ENCODE data around the gene ST6GALNAC6. TPM values are rescaled to one million over a fixed set of nuclear protein-coding genes. Genes with fewer than 3 reads are reported as not detected.

The ST6GALNAC6 gene
- total and polyA plus RNA-seq, 7 donors = 35.6 to 125 (median 109) TPM

GRCh38 chr9:127925959-127926905 is 26.8 kb upstream of the ST6GALNAC6 start:
- intact Hi-C loops (cut with DNase I) = loop anchor here (10.0 kb wide), 1 partner anchor 421 kb away; no protein-coding TSS in a partner anchor
- TF ChIP-seq POLR2A (IDR thresholded peaks at IDR 0.05) = no peak
- peaks cover 22 to 62% (median 33%) of the 10 kb centered on the region in 3 donors for H3K27me3 ChIP-seq

GRCh38 chr9:127924736-127925444 is 25.5 kb upstream of the ST6GALNAC6 start:
- no peaks in the 10 kb centered on the region for H3K36me3 ChIP-seq
- intact Hi-C loops (cut with DNase I) = loop anchor here (10.0 kb wide), 1 partner anchor 420 kb away; no protein-coding TSS in a partner anchor
- H3K4me1 ChIP-seq = peaks cover 0 to 28% (median 24%) of the 10 kb centered on the region in 4 donors
- no peak overlapping the region for H3K4me3 ChIP-seq
- DNase-seq = no peak
- no peak overlapping the region for H3K27ac ChIP-seq
- H3K27me3 ChIP-seq = peaks cover 22 to 48% (median 33%) of the 10 kb centered on the region in 3 donors
- TF ChIP-seq POLR2AphosphoS5 (IDR thresholded peaks at IDR 0.05) (no peak), CTCF (IDR thresholded peaks at IDR 0.05) (no peak), EP300 (IDR thresholded peaks at IDR 0.05) (no peak), POLR2A (IDR thresholded peaks at IDR 0.05) (no peak)
- no peaks in the 10 kb centered on the region for H3K9me3 ChIP-seq
- 76 to 90% methylated on average over 22 of the region's 22 CpGs for WGBS, 2 donors

More at GRCh38 chr9:127925959-127926905, 26.8 kb upstream of the ST6GALNAC6 start:
- WGBS, 2 donors = 49 to 74% methylated on average over 14 of the region's 14 CpGs
- DNase-seq = no peak
- Histone ChIP-seq H3K27ac (no peak overlapping the region), H3K4me1 (peaks cover 0 to 36% (median 35%) of the 10 kb centered on the region in 4 donors), H3K36me3 (no peaks in the 10 kb centered on the region), H3K9me3 (no peaks in the 10 kb centered on the region), H3K4me3 (no peak overlapping the region)

GRCh38 chr9:127923771-127924170 is 24.4 kb upstream of the ST6GALNAC6 start:
- H3K4me1 ChIP-seq = peaks cover 0 to 39% (median 35%) of the 10 kb centered on the region in 4 donors
- no peak overlapping the region for H3K27ac ChIP-seq
- WGBS, 2 donors = 58 to 83% methylated on average over 8 of the region's 8 CpGs
- no peaks in the 10 kb centered on the region for H3K9me3 ChIP-seq
- H3K4me3 ChIP-seq = no peak overlapping the region
- H3K36me3 ChIP-seq = no peaks in the 10 kb centered on the region
- TF ChIP-seq CTCF (IDR thresholded peaks at IDR 0.05) (no peak), POLR2A (IDR thresholded peaks at IDR 0.05) (no peak), EP300 (IDR thresholded peaks at IDR 0.05) (no peak), POLR2AphosphoS5 (IDR thresholded peaks at IDR 0.05) (no peak)
- peaks cover 22 to 37% (median 28%) of the 10 kb centered on the region in 3 donors for H3K27me3 ChIP-seq
- intact Hi-C loops (cut with DNase I) = loop anchor here (10.0 kb wide), 1 partner anchor 419 kb away; no protein-coding TSS in a partner anchor
- no peak for DNase-seq

- Histone ChIP-seq H3K27me3 (peaks cover 17 to 30% (median 20%) of the 10 kb centered on the region in 3 donors), H3K36me3 (no peaks in the 10 kb centered on the region), H3K4me3 (no peak overlapping the region), H3K9me3 (no peaks in the 10 kb centered on the region), H3K4me1 (peaks cover 0 to 42% (median 40%) of the 10 kb centered on the region in 4 donors), H3K27ac (no peak overlapping the region)
- no peak for TF ChIP-seq EP300 (IDR thresholded peaks at IDR 0.05)
- TF ChIP-seq CTCF (IDR thresholded peaks at IDR 0.05) = no peak
- no peak for TF ChIP-seq POLR2AphosphoS5 (IDR thresholded peaks at IDR 0.05)
- no peak for TF ChIP-seq POLR2A (IDR thresholded peaks at IDR 0.05)
- intact Hi-C loops (cut with DNase I) = loop anchor here (10.0 kb wide), 1 partner anchor 418 kb away; no protein-coding TSS in a partner anchor
- no peak for DNase-seq
- 41 to 60% methylated on average over 6 of the region's 6 CpGs for WGBS, 2 donors
Observed at GRCh38 chr9:127923046-127923445, 23.6 kb upstream of the ST6GALNAC6 start.

Measured in sigmoid colon (tissue), 7 donors.